ENCODE data around the gene ADARB2.

- no peak for TF ChIP-seq GABPA (IDR thresholded peaks at IDR 0.05 in 1 of 2, conservative IDR thresholded peaks at IDR 0.05 in 1 of 2)
- TF ChIP-seq TAF1 (conservative IDR thresholded peaks at IDR 0.05): no peak
- TF ChIP-seq, protein P1, sequence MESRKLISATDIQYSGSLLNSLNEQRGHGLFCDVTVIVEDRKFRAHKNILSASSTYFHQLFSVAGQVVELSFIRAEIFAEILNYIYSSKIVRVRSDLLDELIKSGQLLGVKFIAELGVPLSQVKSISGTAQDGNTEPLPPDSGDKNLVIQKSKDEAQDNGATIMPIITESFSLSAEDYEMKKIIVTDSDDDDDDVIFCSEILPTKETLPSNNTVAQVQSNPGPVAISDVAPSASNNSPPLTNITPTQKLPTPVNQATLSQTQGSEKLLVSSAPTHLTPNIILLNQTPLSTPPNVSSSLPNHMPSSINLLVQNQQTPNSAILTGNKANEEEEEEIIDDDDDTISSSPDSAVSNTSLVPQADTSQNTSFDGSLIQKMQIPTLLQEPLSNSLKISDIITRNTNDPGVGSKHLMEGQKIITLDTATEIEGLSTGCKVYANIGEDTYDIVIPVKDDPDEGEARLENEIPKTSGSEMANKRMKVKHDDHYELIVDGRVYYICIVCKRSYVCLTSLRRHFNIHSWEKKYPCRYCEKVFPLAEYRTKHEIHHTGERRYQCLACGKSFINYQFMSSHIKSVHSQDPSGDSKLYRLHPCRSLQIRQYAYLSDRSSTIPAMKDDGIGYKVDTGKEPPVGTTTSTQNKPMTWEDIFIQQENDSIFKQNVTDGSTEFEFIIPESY (IDR thresholded peaks at IDR 0.05): no peak
- TF ChIP-seq YY1 (IDR thresholded peaks at IDR 0.05): no peak
- no peak for TF ChIP-seq MAX (IDR thresholded peaks at IDR 0.05)
Measured at GRCh38 chr10:1570416-1571051, 166.8 kb downstream of the ADARB2 start.
